Nephron (organoid): ENCODE data around the gene GLIPR2.
A peak's percentile ranks its signal among the peaks of the same experiment; 100 is the strongest.

ENCODE experiments used
- H3K27ac Mint-ChIP-seq, 3 experiments: 2 replicates each; pipeline ENCODE4 v1.8.0; 2020; ENCODE audit warnings: mixed read lengths in 3 of 3, mild to moderate bottlenecking in 2 of 3, moderate library complexity in 1 of 3
- H3K27me3 Mint-ChIP-seq: 2 replicates; pipeline ENCODE4 v1.8.0; 2021; ENCODE audit warnings: low read depth, mild to moderate bottlenecking, moderate library complexity, mixed read lengths
- H3K36me3 Mint-ChIP-seq: 2 replicates; pipeline ENCODE4 v1.8.0; 2020; ENCODE audit warnings: low read depth, mixed read lengths
- H3K4me1 Mint-ChIP-seq: 2 replicates; pipeline ENCODE4 v1.8.0; 2020; ENCODE audit warnings: mixed read lengths
- H3K4me3 Mint-ChIP-seq, 3 experiments: 2 replicates each; pipeline ENCODE4 v1.8.0; 2020; ENCODE audit warnings: mild to moderate bottlenecking in 3 of 3, mixed read lengths in 3 of 3, moderate library complexity in 2 of 3
- H3K9me3 Mint-ChIP-seq: 2 replicates; pipeline ENCODE4 v1.8.0; 2020; ENCODE audit warnings: mixed read lengths
- TF ChIP-seq, protein P1 (sequence below), 3 experiments: fragments of 200-600 bp; sonication (generic); IDR thresholded peaks; one replicate each; pipeline ENCODE4 v1.5.0; 2021; ENCODE audit warnings: antibody characterized with exemption in 3 of 3; ENCODE audit not compliant: unreplicated experiment in 3 of 3

The GLIPR2 gene

GRCh38 chr9:36147441-36148175 lies 11.1 kb downstream of the GLIPR2 start:
- peak overlapping the region in 2 of 3 experiments; percentile 7 to 24 for H3K27ac Mint-ChIP-seq
- TF ChIP-seq, protein P1, sequence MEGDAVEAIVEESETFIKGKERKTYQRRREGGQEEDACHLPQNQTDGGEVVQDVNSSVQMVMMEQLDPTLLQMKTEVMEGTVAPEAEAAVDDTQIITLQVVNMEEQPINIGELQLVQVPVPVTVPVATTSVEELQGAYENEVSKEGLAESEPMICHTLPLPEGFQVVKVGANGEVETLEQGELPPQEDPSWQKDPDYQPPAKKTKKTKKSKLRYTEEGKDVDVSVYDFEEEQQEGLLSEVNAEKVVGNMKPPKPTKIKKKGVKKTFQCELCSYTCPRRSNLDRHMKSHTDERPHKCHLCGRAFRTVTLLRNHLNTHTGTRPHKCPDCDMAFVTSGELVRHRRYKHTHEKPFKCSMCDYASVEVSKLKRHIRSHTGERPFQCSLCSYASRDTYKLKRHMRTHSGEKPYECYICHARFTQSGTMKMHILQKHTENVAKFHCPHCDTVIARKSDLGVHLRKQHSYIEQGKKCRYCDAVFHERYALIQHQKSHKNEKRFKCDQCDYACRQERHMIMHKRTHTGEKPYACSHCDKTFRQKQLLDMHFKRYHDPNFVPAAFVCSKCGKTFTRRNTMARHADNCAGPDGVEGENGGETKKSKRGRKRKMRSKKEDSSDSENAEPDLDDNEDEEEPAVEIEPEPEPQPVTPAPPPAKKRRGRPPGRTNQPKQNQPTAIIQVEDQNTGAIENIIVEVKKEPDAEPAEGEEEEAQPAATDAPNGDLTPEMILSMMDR (IDR thresholded peaks at IDR 0.05; ENCODE audit: unreplicated experiment in 3 of 3) = no peak
- peaks cover 8% of the 10 kb centered on the region for H3K9me3 Mint-ChIP-seq
- peaks cover 33% of the 10 kb centered on the region for H3K36me3 Mint-ChIP-seq
- H3K4me3 Mint-ChIP-seq = no peak overlapping the region
- peaks cover 53% of the 10 kb centered on the region for H3K4me1 Mint-ChIP-seq
- H3K27me3 Mint-ChIP-seq = peaks cover 4% of the 10 kb centered on the region

- TF ChIP-seq, protein P1 (IDR thresholded peaks at IDR 0.05; ENCODE audit: unreplicated experiment in 3 of 3) = no peak
- Mint-ChIP-seq H3K27ac (peak overlapping the region in 1 of 3 experiments; percentile 34), H3K4me3 (no peak overlapping the region), H3K4me1 (peaks cover 45% of the 10 kb centered on the region), H3K27me3 (peaks cover under 1% of the 10 kb centered on the region), H3K9me3 (peaks cover 8% of the 10 kb centered on the region), H3K36me3 (peaks cover 33% of the 10 kb centered on the region)
Measured at GRCh38 chr9:36148311-36149051, 11.9 kb downstream of the GLIPR2 start.

GRCh38 chr9:36149197-36149596 lies 12.7 kb downstream of the GLIPR2 start:
- TF ChIP-seq, protein P1 (IDR thresholded peaks at IDR 0.05; ENCODE audit: unreplicated experiment in 3 of 3) = no peak
- H3K36me3 Mint-ChIP-seq = peaks cover 32% of the 10 kb centered on the region
- H3K4me1 Mint-ChIP-seq = peaks cover 41% of the 10 kb centered on the region
- H3K27me3 Mint-ChIP-seq = no peaks in the 10 kb centered on the region
- H3K27ac Mint-ChIP-seq = no peak overlapping the region
- no peak overlapping the region for H3K4me3 Mint-ChIP-seq
- peaks cover 8% of the 10 kb centered on the region for H3K9me3 Mint-ChIP-seq

DNA sequence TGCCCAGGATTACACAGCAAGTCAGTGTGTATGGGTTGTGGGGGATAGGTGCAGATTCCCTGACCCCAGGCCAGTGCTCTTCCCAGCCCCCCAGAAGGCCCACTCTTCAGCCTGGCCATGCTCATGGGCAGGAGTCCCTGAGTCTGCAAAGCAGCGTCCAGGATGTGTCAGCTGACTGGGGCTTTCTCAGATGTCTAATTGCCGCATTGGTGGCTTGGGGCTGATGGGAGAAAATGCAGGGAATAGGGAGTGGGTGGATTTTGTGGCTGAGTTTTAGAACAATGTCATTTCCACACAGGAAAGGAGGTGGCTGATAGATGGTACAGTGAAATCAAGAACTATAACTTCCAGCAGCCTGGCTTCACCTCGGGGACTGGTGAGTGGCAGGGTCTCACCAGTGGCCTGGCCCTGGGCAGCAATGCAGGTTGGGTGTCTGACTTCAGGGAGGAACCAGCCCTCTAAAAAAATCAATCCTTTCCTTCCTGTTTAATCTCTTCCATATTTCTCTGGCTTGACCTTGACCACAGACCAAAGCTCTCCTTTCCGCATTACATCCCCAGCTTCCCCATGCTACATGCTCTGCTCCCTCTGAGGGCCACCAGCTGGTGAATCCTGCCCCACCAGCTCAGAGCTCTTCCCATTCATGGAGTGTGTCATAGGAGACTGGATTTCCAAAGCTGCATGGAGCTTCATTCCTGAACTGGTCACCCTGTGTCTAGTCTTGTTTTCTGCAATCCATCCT lies 14.2 kb downstream of the GLIPR2 start:
- H3K27me3 Mint-ChIP-seq = no peaks in the 10 kb centered on the region
- H3K36me3 Mint-ChIP-seq = peaks cover 23% of the 10 kb centered on the region
- no peak overlapping the region for H3K4me3 Mint-ChIP-seq
- peaks cover 40% of the 10 kb centered on the region for H3K4me1 Mint-ChIP-seq
- H3K27ac Mint-ChIP-seq = peak overlapping the region in 2 of 3 experiments; percentile 16 to 66
- TF ChIP-seq, protein P1 (IDR thresholded peaks at IDR 0.05; ENCODE audit: unreplicated experiment in 3 of 3) = no peak
- peaks cover 3% of the 10 kb centered on the region for H3K9me3 Mint-ChIP-seq

DNA sequence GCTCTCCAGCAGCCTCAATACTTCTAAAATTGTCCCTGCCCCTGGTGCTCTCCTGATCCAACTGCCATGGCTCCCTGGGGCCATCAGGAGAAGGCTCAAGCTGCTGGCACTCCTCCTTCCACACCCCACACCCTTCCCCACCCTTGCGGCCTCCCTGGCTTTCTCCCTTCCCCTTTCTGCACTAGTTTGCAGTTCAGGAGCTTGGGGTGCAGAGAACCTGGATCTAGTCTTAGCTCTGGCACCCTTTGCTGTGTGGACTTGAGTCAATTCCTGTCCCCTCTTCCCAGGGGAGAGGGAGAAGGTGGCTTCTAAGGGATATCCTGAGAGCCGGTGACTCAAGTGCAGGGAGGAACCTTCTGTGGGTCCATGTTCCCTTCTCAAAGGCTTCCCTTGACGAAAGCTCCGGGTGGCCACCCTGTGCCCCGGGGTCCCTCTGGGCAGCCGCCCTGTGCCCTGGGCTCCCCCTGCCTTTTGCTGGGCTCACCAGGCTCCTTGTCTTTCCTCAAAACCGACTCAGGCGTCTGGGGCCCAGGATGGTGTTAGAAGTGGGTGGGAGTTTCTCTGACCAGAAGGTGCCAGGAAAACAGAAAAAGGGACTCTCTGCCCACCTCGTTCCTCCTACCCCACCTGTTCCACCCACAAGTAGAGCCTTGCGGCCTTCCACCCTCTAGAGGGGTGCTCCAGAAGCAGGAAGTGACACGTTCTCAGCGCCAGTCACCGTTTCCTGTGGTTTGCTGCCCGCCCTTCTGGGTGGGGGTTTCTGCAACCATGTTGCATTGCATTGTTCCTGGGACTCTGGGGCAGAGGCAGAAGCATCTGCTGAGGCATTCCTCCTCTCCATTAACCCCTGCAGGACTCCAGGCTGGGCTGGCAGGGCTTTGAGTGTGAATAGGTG lies 15.0 kb downstream of the GLIPR2 start:
- Mint-ChIP-seq H3K27ac (peak overlapping the region in 2 of 3 experiments; percentile 41 to 66), H3K4me3 (no peak overlapping the region), H3K27me3 (no peaks in the 10 kb centered on the region), H3K36me3 (peaks cover 17% of the 10 kb centered on the region), H3K4me1 (peaks cover 33% of the 10 kb centered on the region), H3K9me3 (no peaks in the 10 kb centered on the region)
- TF ChIP-seq, protein P1 (IDR thresholded peaks at IDR 0.05; ENCODE audit: unreplicated experiment in 3 of 3) = no peak
